Astrocyte of the cerebellum (primary cell): Measurements from ENCODE around the gene TBCE.
"Not testable (repeated sequence)": the region's sequence is repeated elsewhere in the genome, so short reads cannot be mapped to it uniquely, and the experiment has no call there.

ENCODE experiments used
- DNase-seq: peaks from one replicate; pipeline ENCODE4 v3.0.0-alpha.2; 2011; ENCODE audit warnings: low read depth
- H3K4me3 ChIP-seq: 2 replicates; pipeline ENCODE4 v1.5.1; 2011; ENCODE audit warnings: mild to moderate bottlenecking, low read depth, low read length, moderate library complexity
- CTCF ChIP-seq: IDR thresholded peaks from 2 replicates; pipeline ENCODE4 v1.5.1; 2012; ENCODE audit warnings: low read length, low read depth, moderate library complexity, mild to moderate bottlenecking; ENCODE audit errors: missing control alignments
- in situ Hi-C: cut with HindIII; loops from 2 replicates; pipeline ENCODE4 v1.10.0; 2017; ENCODE audit warnings: low sequenced_read_pairs

Gene TBCE

GRCh38 chr1:235351441-235351840 lies 15.8 kb upstream of the TBCE start:
- in situ Hi-C loops, result no loop called here
- DNase-seq, result no peak
- TF ChIP-seq CTCF, result no peak
- H3K4me3 ChIP-seq, result no peak overlapping the region

- in situ Hi-C loops, result no loop called here
- H3K4me3 ChIP-seq, result no peak overlapping the region
- DNase-seq, result no peak
- TF ChIP-seq CTCF, result no peak
Measured at GRCh38 chr1:235351898-235352297, 15.3 kb upstream of the TBCE start.

- no peak for DNase-seq
- no peak for TF ChIP-seq CTCF
- H3K4me3 ChIP-seq, result no peak overlapping the region
- in situ Hi-C loops, result no loop called here
Measured at GRCh38 chr1:235357485-235358373, 9.5 kb upstream of the TBCE start.

- in situ Hi-C loops, result no loop called here
- DNase-seq, result no peak
- no peak overlapping the region for H3K4me3 ChIP-seq
- no peak for TF ChIP-seq CTCF
Measured at GRCh38 chr1:235358899-235359298, 8.3 kb upstream of the TBCE start.

- H3K4me3 ChIP-seq, in situ Hi-C loops, DNase-seq: not testable (repeated sequence)
Measured at GRCh38 chr1:235364189-235364588, 3.0 kb upstream of the TBCE start.

GRCh38 chr1:235366286-235366685 lies 941 bp upstream of the TBCE start:
- TF ChIP-seq CTCF, result no peak
- H3K4me3 ChIP-seq, result no peak overlapping the region
- in situ Hi-C loops, result no loop called here
- DNase-seq, result no peak

GRCh38 chr1:235368428-235368827 lies 1.2 kb downstream of the TBCE start:
- TF ChIP-seq CTCF, result no peak
- no peak for DNase-seq
- H3K4me3 ChIP-seq, result peak overlapping the region; percentile 82
- in situ Hi-C loops, result no loop called here
